ENCODE results near the gene CCDC33.

Gene CCDC33

DNA sequence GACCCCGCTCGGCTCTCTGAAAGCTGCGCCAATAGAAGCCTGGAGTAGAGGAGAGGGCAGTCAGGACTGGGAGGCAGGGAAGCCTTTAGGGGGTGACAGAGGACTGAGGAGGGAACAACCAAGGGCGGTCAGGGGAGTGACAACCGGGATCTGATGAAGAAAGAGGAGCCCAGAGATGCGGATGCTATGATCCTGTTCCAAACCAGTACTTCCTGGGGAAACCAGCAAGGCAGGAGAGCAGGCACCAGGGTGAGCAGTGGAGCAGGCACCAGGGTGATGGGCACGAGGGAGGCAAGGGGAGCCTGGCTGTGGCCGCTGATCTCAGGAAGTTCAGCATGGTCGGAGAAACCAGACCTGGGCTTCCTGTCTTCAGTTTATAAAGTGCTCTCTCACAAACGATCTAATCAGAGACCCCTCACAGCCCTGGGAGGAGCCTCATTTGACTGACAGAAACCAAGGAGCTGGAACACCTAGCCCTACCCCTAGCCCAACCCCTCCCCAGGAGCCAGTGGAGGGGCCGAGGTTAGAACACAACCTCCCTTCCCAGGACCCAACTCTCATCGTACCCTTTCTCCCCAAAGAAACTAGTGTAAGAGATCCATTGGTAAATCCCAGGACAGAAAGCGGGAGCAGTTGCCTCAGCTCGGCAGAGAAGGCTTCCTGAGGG, 34.9 kb downstream of the CCDC33 start:
- no peak overlapping the region for H3K27ac ChIP-seq
- DNase-seq (ENCODE audit: low spot score) = no peak
- ChIA-PET CTCF (no interaction called here), POLR2A (ENCODE audit: low non-redundant PET) (no interaction called here)
- TF ChIP-seq, protein P1, sequence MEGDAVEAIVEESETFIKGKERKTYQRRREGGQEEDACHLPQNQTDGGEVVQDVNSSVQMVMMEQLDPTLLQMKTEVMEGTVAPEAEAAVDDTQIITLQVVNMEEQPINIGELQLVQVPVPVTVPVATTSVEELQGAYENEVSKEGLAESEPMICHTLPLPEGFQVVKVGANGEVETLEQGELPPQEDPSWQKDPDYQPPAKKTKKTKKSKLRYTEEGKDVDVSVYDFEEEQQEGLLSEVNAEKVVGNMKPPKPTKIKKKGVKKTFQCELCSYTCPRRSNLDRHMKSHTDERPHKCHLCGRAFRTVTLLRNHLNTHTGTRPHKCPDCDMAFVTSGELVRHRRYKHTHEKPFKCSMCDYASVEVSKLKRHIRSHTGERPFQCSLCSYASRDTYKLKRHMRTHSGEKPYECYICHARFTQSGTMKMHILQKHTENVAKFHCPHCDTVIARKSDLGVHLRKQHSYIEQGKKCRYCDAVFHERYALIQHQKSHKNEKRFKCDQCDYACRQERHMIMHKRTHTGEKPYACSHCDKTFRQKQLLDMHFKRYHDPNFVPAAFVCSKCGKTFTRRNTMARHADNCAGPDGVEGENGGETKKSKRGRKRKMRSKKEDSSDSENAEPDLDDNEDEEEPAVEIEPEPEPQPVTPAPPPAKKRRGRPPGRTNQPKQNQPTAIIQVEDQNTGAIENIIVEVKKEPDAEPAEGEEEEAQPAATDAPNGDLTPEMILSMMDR (conservative IDR thresholded peaks at IDR 0.05; ENCODE audit: low read depth) = no peak

DNA sequence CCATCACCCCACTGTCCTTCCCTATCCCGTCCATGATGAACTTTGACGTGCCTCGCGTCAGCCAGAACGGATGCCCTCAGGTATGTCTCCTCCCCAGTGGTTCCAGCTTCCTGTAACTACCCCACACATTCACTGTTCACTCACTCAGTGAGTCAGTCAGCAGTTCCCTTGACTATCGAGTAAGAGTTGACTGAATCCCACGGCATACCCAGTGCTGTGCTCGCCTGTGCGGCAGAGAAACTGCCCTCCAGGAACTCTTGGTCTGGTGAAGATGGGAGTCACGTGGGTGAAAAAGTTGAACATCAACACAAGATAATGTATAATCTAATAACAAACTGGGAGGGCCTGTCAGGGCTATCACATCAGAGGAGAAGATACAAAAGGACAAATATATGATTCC, 36.7 kb downstream of the CCDC33 start:
- DNase-seq (ENCODE audit: low spot score) = peak; percentile 28
- TF ChIP-seq, protein P1 (conservative IDR thresholded peaks at IDR 0.05; ENCODE audit: low read depth) = no peak
- H3K27ac ChIP-seq = no peak overlapping the region
- CTCF ChIA-PET = no interaction called here
- POLR2A ChIA-PET (ENCODE audit: low non-redundant PET) = no interaction called here

DNA sequence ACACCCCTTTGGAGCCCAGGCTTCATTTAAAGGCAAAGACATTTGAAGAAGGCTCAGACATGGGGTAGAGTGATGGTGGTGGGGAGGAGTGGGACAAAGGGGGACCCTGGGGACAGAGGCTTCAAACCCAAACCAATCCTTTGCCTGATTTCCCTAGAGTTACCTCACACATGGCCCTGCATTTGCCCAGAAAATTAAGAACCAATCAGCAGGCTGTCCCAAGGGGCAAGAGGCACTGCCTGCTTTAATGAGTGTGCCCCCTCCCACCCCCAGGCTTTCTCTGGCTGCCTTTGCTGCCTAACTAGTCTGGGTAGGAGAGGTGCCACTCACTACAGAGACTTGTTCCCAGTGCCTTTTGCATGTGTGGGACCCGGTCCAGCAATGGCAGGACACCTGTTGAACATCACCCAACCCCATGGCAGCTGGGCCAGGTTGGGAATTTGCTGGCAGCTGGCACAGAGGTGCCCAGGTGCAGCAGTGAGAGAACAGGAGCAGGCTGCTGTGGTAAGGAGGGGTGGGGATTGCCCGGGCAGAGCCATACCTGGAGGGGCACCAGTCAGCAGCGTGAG, 38.4 kb downstream of the CCDC33 start:
- DNase-seq (ENCODE audit: low spot score) = no peak
- POLR2A ChIA-PET (ENCODE audit: low non-redundant PET) = no interaction called here

DNA sequence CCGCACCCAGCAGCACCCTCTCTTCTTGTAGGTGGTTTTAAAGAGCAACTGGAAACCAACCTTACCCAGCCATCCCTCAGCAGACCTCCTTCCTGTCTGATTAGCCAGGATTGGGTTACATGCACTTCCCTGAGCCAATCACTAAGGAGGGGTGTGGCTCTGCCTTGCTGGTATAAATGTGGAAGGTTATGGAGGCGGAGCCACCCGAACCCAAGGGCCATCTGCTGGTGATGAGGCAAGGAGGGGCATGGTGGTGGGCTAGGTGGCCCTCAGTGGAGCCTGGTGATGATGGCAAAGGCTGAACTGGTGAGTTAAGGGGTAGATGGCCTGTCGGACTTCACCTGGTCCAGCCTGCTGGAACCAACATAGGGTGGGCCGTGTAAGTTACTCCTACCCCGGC, 39.8 kb downstream of the CCDC33 start:
- TF ChIP-seq, protein P1 (conservative IDR thresholded peaks at IDR 0.05; ENCODE audit: low read depth) = no peak
- POLR2A ChIA-PET (ENCODE audit: low non-redundant PET) = no interaction called here
- CTCF ChIA-PET = interaction anchor here (0.5 to 0.6 kb wide), 2 partner anchors 37 to 356 kb away, joined by 3 to 6 read pairs; no protein-coding TSS in a partner anchor
- DNase-seq (ENCODE audit: low spot score) = no peak
- H3K27ac ChIP-seq = no peak overlapping the region

More for the DNA sequence above, 38.4 kb downstream of the CCDC33 start:
- CTCF ChIA-PET = no interaction called here
- TF ChIP-seq, protein P1 (conservative IDR thresholded peaks at IDR 0.05; ENCODE audit: low read depth) = no peak
- H3K27ac ChIP-seq = no peak overlapping the region

DNA sequence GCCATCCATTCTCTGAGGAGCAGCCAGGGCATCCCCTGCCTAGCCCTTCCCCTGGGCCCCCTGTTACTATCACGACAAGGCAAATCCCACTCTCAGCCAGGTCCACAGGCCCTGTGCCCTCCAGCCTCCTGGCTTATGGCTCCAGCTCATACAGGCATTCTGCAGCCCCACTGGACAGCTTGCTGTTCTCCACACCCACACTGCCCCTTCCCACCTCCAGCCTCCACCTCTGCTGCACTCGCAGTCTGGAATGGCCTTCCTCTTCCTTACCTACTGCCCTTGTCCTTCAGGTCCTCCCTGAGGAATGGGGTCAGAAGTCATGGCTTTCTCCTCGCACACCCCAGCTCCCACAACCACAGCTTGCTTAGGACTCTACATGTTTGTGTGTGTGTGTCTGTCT, 40.4 kb downstream of the CCDC33 start:
- DNase-seq (ENCODE audit: low spot score) = no peak
- ChIA-PET CTCF (interaction anchor here (0.5 to 0.6 kb wide), 2 partner anchors 37 to 44 kb away, joined by 6 to 7 read pairs; no protein-coding TSS in a partner anchor), POLR2A (ENCODE audit: low non-redundant PET) (no interaction called here)
- H3K27ac ChIP-seq = no peak overlapping the region
- TF ChIP-seq, protein P1 (conservative IDR thresholded peaks at IDR 0.05; ENCODE audit: low read depth) = no peak

DNA sequence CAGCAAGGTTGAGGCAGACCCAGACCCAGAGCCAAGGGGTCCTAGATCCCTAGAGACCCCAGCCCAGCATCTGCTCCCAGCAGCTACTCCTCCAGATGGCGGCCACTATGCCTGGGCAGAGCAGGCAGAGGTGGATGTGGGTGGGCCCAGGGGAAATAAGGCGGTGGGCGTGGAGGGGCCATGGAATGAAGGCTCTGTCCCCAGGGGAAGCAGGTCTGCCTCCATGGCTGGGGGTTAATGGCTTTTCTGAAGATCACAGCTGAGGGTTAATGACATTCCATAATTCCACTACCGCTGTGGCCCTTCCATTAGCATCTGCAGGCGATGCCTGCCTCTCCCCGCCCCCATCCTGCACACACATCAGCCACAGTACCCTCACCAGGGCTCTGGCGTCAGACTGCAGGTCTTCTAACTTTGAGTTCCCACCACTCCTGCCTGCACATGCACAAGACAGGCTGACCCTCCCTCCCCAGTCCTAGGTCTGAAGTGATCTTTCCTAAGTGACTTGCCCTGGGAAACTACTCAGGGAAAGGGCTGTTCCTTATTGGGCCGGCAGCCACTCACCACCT, 41.2 kb downstream of the CCDC33 start:
- POLR2A ChIA-PET (ENCODE audit: low non-redundant PET) = no interaction called here
- TF ChIP-seq, protein P1 (conservative IDR thresholded peaks at IDR 0.05; ENCODE audit: low read depth) = no peak
- H3K27ac ChIP-seq = no peak overlapping the region
- CTCF ChIA-PET = interaction anchor here (0.6 kb wide), 1 partner anchor 44 kb away, joined by 7 read pairs; no protein-coding TSS in a partner anchor
- no peak for DNase-seq (ENCODE audit: low spot score)

Data from RWPE1 (cell line).